DND-41 (cell line): ENCODE results near the gene NELL2.

Experiments
- ATAC-seq: fragments of 200-7000 bp; cut with Tn5 transposase; 3 replicates; pipeline ENCODE4 v1.9.1; 2021; ENCODE audit warnings: low read depth; ENCODE audit not compliant: insufficient read depth
- DNase-seq: peaks from one replicate; pipeline ENCODE4 v3.0.0-alpha.2; 2020
- H2AFZ ChIP-seq: 2 replicates; pipeline ENCODE4 v1.6.0; 2012; ENCODE audit warnings: low read depth, low read length
- H3K27ac ChIP-seq: 2 replicates; pipeline ENCODE4 v1.5.1; 2012; ENCODE audit warnings: low read length, inconsistent platforms
- H3K27me3 ChIP-seq: fragments of 200-600 bp; sonication (generic); 2 replicates; pipeline ENCODE4 v1.6.0; 2012; ENCODE audit warnings: low read length, mild to moderate bottlenecking, inconsistent platforms; ENCODE audit not compliant: insufficient read depth, poor library complexity
- H3K36me3 ChIP-seq: 2 replicates; pipeline ENCODE4 v1.5.1; 2012; ENCODE audit warnings: low read length, inconsistent platforms; ENCODE audit not compliant: insufficient read depth
- H3K4me1 ChIP-seq: 2 replicates; pipeline ENCODE4 v1.5.1; 2012; ENCODE audit warnings: mild to moderate bottlenecking, low read length; ENCODE audit not compliant: insufficient read depth
- H3K4me2 ChIP-seq: 2 replicates; pipeline ENCODE4 v1.6.0; 2012; ENCODE audit warnings: mild to moderate bottlenecking, moderate library complexity, low read length, inconsistent platforms; ENCODE audit not compliant: insufficient read depth
- H3K4me3 ChIP-seq, 2 experiments: fragments of 200-600 bp in 1 of 2; shearing (Covaris generic) in 1 of 2; 2 replicates each; pipeline ENCODE4 v1.5.1; 2012 to 2016; ENCODE audit warnings: inconsistent platforms in 2 of 2, low read length in 2 of 2, mild to moderate bottlenecking in 2 of 2, low read depth in 1 of 2, moderate library complexity in 1 of 2
- H3K79me2 ChIP-seq: 2 replicates; pipeline ENCODE4 v1.6.0; 2012; ENCODE audit warnings: low read length, inconsistent platforms; ENCODE audit not compliant: insufficient read depth
- H3K9ac ChIP-seq: 2 replicates; pipeline ENCODE4 v1.6.0; 2012; ENCODE audit warnings: low read depth, mild to moderate bottlenecking, inconsistent platforms, low read length, moderate library complexity
- H3K9me3 ChIP-seq: 2 replicates; pipeline ENCODE4 v1.5.1; 2012; ENCODE audit warnings: low read length, moderate library complexity, mild to moderate bottlenecking, inconsistent platforms; ENCODE audit not compliant: insufficient read depth, severe bottlenecking
- H4K20me1 ChIP-seq: 2 replicates; pipeline ENCODE4 v1.6.0; 2012; ENCODE audit warnings: low read length; ENCODE audit not compliant: insufficient read depth
- EZH2 ChIP-seq: IDR thresholded peaks from 3 replicates; pipeline ENCODE4 v1.6.1; 2012; ENCODE audit warnings: borderline replicate concordance, low read depth, mild to moderate bottlenecking, moderate library complexity, low read length, inconsistent platforms; ENCODE audit not compliant: severe bottlenecking
- TF ChIP-seq, protein P1 (sequence below): IDR thresholded peaks from 2 replicates; pipeline ENCODE4 v1.5.1; 2012; ENCODE audit warnings: borderline replicate concordance, low read length, moderate library complexity, mild to moderate bottlenecking; ENCODE audit not compliant: poor library complexity, severe bottlenecking; ENCODE audit errors: extremely low read depth

NELL2 gene

DNA sequence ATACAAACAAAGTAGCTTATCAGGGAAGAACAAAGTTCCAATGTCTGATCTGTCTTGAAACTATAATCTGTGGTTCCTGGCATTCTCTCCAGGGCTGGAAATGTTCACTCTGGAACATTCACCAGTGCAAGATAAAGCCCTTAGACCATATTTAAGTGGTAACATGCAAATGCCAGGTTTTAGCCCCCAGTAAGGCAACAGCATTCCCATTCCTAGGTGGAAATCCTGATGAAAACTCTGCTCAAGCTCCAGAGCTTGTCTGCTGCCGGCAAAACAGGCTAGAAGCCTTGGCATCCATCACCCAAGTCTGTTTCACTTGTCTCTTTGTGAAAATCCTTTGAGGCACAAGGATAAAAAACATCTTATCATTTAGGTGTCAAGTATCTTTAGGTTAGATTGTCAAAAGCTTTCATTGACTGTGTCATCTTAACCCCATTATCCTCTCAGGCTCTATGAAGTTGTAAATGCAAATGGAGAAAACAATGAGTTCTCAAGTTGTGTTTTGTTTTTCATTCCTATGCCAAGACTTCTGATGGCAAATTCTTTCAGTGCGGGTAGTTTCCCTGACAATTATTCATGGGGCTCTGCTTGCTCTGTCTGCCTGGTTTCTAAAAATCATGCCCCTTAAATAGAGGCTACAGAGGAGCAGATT lies 344.7 kb downstream of the NELL2 start:
- no peaks in the 10 kb centered on the region for H3K79me2 ChIP-seq

GRCh38 chr12:44526655-44527182 lies 349.4 kb downstream of the NELL2 start:
- DNase-seq = no peak
- Histone ChIP-seq H3K4me3 (no peak overlapping the region), H3K27ac (no peak overlapping the region), H3K9me3 (no peaks in the 10 kb centered on the region), H3K9ac (no peak overlapping the region), H2AFZ (no peak overlapping the region), H3K79me2 (no peaks in the 10 kb centered on the region), H3K4me1 (no peaks in the 10 kb centered on the region), H3K27me3 (no peaks in the 10 kb centered on the region), H3K4me2 (no peak overlapping the region), H3K36me3 (no peaks in the 10 kb centered on the region), H4K20me1 (no peaks in the 10 kb centered on the region)
- no peak for ATAC-seq
- no peak for TF ChIP-seq EZH2
- TF ChIP-seq, protein P1, sequence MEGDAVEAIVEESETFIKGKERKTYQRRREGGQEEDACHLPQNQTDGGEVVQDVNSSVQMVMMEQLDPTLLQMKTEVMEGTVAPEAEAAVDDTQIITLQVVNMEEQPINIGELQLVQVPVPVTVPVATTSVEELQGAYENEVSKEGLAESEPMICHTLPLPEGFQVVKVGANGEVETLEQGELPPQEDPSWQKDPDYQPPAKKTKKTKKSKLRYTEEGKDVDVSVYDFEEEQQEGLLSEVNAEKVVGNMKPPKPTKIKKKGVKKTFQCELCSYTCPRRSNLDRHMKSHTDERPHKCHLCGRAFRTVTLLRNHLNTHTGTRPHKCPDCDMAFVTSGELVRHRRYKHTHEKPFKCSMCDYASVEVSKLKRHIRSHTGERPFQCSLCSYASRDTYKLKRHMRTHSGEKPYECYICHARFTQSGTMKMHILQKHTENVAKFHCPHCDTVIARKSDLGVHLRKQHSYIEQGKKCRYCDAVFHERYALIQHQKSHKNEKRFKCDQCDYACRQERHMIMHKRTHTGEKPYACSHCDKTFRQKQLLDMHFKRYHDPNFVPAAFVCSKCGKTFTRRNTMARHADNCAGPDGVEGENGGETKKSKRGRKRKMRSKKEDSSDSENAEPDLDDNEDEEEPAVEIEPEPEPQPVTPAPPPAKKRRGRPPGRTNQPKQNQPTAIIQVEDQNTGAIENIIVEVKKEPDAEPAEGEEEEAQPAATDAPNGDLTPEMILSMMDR = no peak

More for the DNA sequence above, 344.7 kb downstream of the NELL2 start:
- Histone ChIP-seq H3K36me3 (no peaks in the 10 kb centered on the region), H3K9me3 (no peaks in the 10 kb centered on the region), H3K9ac (no peak overlapping the region), H3K4me3 (no peak overlapping the region), H4K20me1 (no peaks in the 10 kb centered on the region), H2AFZ (no peak overlapping the region), H3K27me3 (no peaks in the 10 kb centered on the region), H3K4me2 (no peak overlapping the region), H3K27ac (no peak overlapping the region), H3K4me1 (no peaks in the 10 kb centered on the region)
- no peak for ATAC-seq
- TF ChIP-seq EZH2 = no peak
- TF ChIP-seq, protein P1 = no peak
- DNase-seq = no peak

DNA sequence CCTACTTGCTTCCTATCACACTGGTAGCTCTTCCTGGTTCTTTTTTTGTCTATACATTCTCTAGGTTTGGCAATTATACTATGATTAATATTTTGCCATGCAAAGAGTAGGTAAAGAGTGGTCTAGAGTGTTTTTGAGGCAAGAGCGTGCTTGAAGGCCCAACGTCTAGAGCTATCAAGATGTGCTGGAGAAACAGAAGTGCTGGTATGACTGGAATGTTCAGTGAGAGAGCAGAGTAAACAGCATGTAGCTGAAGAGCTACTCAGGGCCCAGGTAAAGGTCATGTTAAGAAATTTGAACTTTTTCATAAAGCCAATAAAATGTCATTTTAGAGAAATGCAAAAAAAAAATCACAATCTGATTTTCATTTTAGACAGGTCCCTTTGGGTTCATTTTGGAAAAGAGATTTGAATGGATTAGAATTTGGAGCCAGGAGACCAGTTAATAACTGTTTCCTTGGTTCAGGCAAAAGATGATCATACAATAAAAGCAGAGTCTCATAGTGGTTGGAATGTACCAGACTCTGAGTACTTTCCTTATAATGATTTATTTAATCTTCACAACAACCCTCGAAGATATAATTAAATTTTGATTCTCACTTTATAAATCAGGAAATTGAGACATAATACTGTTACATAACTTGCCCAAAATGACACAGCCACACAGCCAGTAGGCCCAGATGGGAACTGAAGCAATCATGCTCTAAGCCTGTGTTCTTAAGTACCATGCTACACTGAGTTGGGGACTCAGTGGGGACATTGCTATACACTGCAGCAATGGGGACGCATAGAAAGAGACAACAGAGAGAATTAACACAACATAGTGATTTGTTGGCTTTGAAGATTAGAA lies 350.1 kb downstream of the NELL2 start:
- Histone ChIP-seq H3K9me3 (no peaks in the 10 kb centered on the region), H3K79me2 (no peaks in the 10 kb centered on the region), H3K4me1 (no peaks in the 10 kb centered on the region), H3K9ac (no peak overlapping the region), H3K4me3 (no peak overlapping the region), H2AFZ (no peak overlapping the region), H3K27me3 (no peaks in the 10 kb centered on the region), H3K27ac (no peak overlapping the region), H3K36me3 (no peaks in the 10 kb centered on the region), H4K20me1 (no peaks in the 10 kb centered on the region), H3K4me2 (no peak overlapping the region)
- ATAC-seq = no peak
- DNase-seq = no peak
- TF ChIP-seq, protein P1 = no peak
- no peak for TF ChIP-seq EZH2
